Raji (cell line): ENCODE results near the gene CTSH.

Experiments
- POLR2A ChIP-seq: IDR thresholded peaks from 2 replicates; pipeline ENCODE4 v1.6.1; 2011; ENCODE audit warnings: low read depth, low read length, control low read depth; ENCODE audit not compliant: insufficient read depth

CTSH gene

DNA sequence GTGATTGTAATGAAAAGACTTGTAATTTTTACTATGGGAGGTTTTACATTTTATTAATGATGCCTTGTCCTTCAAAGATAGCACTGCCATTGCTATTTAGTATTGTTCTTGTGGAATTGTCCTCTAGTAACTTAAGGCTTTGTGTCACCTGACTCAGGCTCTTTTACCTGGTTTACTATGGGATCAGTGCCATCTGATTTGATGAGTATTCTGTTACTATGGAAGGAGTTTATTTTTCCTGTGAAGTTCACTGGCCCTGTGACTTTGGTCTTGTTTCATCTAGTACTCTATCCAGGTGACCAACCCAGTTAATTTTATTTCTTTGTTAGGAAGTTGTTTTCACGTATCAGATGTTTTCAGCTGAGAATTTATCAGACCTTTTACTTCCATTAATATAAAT lies 63.2 kb downstream of the CTSH start:
- TF ChIP-seq POLR2A, result no peak

DNA sequence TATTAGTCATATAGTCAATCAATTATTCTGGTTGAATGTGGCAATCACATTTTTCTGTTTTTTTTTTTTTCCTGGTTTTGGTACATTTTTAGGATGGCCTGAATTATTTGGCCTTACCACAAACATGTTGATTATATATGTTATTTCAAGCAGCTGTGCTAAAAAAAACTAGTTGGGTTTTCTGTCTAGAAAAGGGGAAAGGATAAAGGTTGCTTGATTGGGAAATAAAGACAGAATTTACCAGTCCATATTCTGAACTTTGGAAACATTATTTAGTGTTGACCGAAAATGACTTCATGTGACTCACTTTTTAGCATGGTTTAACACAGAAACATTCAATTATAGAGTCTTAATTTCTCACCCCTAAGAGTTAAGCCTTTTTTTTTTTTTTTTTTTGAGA lies 64.0 kb downstream of the CTSH start:
- TF ChIP-seq POLR2A, result no peak

DNA sequence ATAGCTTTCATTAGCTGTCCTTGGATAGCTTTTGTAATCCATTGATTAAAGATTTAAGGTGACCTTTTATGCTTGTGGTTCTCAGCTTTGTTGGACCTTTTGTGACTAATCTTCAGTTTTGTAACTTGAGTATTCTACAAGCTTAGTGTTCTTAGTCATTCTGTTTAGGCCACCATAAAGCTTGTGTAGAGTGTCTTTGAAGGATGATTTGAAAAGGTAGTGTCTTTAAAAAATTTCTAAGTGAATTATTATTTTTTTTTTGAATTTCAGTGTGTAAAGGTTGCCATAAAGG lies 64.7 kb downstream of the CTSH start:
- no peak for TF ChIP-seq POLR2A

DNA sequence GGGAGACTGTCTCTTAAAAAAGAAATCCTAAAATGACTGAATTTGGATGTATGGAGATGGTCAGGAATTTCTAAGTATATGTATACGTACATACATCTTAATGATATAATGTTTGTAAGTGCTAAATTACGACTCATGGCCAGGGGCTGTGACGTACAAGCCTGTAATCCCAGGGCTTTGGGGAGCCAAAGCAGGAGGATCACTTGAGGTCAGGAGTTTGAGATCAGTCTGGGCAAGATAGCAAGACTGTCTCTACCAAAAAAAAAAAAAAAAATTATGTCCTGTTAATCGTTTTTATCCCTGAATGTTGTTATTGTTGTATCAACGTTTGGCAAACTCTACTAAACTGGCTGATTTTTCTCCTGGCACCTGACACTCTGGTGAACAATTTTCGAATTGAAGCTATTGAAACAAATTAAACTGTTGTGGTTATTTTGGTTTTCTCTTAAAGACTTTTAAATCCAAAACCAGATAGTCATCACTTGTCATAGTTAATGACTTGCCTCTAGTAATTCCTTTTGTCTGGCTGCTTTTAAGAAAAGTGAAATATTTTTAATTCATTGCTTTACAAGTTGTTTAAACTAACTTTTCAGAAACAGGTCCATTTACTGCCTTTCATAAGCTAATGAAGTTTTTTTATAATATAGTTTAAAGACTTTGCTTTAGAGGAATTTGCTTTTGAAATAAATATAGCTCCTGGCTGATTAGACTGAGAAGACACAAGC lies 65.2 kb downstream of the CTSH start:
- TF ChIP-seq POLR2A, result no peak

DNA sequence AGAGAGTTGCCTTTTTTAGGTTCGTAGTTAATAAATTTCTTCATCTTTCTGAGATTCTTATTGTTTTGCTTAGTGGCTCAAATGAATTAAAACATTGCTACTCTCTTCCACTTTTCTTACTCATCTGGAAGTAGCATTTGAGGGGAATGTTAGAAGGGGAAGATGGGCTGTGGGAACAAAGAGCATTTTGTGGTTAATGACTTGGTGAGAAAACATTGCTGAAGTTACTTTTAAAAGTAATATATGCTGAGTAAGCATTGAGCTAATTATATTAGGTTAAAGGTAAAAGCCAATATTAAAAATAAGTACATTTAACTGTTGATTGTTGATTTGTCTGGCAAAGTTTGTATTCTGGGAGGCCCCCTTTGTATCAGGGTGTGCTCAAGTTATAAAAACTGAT lies 66.5 kb downstream of the CTSH start:
- TF ChIP-seq POLR2A, result no peak

DNA sequence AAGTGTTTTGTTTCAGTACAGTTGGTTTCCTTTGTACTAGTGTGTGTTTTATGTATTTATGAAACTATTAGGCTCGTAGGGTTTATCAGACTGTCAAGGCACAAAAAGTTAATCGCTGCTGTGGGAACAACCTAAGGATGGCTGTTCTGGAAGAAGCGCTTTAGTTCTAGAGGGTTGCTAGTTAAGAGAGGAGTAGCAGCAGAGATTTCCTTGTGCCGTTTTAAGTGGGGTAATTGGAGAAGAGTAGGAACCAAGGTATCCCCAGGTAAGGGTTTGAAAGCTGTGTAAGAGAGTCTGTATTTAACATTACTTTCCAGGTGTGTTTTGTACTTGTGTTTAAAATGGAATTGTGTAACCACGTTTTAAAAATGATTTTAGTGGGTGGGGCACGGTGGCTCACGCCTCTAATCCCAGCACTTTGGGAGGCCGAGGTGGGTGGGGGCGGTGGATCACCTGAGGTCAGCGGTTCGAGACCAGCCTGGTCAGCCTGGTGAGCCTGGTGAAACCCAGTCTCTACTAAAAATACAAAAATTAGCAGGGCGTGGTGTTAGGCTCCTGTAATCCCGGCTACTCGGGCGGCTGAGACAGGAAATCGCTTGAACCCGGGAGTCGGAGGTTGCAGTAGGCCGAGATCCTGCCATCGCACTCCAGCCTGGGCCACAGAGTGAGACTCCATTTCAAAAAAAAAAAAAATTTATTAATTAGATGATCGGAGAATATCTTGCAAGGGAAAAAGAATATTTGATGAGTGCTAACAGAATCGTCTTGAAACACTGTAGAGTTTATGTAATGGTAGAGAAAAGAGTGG lies 69.5 kb downstream of the CTSH start:
- no peak for TF ChIP-seq POLR2A

DNA sequence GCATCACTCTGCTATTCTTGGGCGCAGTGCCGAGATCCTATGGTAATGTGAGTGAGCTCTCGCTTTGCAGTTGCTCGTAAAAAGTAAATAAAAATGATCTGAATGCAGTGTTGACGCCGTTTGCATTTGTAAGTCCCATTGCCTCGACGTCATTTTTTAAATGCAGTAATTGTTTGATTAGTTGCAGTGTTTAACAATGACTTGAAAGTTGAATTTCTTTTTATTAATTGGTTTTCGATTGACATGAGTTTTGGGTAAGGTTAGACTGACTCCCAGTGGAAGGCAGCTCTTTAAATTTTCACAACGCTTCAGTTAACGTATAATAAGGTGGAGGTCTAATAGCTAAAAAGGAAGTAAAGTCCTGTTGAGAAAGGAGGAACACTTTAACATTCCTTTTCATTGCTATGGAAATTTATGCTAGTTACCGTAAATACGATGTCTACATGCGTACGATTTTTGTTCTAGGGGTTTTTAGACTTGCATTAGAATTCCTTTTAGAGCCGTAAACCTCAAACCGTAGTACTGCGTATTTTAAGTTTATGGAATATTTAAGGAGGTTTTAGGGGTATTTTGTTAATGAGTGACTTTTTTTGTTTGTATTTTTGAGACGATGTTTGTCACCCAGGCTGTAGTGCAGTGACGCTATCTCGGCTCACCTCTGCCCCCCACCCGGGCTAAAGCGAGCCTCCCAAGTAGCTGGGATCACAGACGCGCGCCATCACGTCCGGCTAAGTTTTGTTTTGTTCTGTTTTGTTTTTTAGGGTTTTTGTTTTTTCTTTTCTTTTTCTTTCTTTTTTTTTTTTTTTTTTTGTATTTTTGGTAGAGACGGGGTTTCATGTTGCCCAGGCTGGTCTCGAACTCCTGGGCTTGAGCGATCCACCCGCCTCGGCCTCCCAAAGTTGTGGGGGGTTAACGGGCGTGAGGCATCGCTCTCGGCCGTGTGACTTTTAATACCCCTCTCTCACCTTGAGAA lies 70.8 kb downstream of the CTSH start:
- no peak for TF ChIP-seq POLR2A

DNA sequence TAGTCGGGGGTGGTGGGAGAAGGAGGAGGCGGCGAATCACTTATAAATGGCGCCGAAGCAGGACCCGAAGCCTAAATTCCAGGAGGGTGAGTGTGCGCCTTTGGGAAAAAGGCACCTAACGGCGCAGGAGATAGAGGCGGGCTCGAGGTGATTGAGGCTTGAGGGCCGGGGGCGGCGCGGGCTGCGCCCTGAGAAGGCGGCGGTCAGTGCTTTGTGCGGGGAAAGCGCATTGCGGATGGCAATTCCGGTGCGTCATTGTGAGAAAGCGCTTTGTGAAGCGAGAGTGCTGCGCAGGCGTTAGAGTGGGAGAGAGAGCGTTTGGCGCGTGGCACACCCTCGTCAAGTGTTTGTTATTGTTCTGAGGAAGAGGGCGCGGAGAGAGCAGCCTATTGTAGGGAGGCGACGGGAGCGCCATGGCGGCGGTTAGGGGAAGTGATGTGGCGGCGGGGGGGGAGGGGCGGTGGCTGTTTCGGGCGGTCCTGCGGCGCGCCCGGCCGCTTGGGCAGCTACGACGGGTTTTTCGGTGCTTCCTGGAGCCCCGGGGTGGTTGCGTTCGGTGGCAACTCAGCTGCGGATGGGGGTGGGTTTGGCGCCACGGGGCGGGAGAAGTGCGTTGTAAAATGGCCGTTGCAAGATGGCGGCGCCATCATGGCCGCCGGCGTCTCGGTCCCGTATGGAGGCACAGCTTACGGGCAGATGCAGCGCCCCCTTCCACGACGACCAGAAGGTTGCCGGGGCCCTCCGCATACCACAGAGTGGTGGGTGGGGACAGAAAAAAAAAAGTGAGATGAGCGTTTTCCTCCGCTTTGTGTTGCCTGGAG lies 71.7 kb downstream of the CTSH start:
- peak; percentile 63 for TF ChIP-seq POLR2A

DNA sequence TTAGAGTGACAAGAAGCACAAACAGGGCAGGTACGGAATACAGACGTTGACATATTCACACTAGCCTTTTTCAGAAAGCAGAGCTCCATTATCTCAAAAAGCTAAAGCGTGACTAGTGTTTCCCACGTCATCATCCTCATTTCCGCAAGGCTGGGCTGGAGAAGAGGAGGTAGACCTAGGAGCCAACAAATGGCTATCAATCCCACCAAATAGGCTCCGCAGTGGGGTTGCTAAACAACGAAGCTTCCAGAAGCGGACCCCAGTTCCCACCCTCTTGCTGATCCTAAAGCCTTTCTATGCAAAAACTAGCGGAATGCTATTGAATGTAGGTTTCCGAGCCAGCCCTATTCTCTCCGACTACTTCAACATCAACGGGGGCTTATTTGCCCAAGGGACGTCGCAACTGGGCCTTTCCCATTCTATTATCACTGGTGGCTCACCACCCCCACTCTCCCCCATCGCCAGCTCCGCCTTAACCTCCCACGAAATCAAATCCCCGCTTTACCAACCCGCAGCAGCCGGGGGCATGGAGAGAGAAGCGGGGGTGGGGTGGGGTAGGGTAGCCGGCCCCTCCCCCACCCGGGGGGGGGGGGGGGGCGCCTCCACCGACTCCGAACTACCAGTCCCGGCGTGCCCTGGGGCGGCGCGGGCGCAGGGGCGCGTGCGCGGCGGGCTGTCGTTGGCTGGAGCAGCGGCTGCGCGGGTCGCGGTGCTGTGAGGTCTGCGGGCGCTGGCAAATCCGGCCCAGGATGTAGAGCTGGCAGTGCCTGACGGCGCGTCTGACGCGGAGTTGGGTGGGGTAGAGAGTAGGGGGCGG lies 72.5 kb downstream of the CTSH start, which contains the start of gene MORF4L1:
Gene MORF4L1 (plus strand): TSS at position 736 of the 817 bp plus-strand sequence. CDS start 128 bp downstream, outside the sequence.
- TF ChIP-seq POLR2A, result no peak
